Pons (tissue), 1 donor: ENCODE measurements around the gene ANKZF1.

ENCODE experiments used
- DNase-seq: peaks from one replicate; pipeline ENCODE4 v3.0.0-alpha.2; 2016; ENCODE audit warnings: low spot score

The ANKZF1 gene

DNA sequence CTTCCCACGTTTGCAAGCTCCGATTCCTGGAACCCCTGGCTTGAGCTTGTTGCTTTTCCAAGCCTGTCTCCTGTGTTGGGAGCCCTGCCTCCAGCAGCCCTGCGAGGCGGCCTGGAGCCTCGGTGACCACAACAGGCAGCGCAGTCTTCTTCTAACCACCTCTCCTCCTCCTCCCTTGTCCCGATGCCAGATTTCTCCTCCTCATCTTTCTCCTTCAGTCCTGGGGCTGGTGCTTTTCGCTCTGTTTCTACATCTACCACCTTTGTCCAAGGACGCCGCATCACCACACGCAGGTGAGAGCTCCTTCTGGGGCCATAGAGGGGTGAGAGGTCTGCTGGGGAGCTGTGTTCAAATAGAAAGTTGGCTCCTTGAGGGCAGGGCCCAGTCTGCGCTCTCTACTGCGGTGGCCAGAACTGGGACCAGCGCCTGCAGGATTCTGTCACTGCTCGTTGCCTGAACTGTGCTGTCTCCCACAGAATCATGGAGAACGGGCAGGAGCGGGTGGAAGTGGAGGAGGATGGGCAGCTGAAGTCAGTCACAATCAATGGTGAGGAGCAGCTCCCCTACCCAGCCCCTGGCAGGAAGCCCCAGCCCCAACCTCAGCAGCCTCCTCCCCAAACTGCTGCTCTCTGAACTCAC is 53.5 kb downstream of the ANKZF1 start:
- DNase-seq: no peak

DNA sequence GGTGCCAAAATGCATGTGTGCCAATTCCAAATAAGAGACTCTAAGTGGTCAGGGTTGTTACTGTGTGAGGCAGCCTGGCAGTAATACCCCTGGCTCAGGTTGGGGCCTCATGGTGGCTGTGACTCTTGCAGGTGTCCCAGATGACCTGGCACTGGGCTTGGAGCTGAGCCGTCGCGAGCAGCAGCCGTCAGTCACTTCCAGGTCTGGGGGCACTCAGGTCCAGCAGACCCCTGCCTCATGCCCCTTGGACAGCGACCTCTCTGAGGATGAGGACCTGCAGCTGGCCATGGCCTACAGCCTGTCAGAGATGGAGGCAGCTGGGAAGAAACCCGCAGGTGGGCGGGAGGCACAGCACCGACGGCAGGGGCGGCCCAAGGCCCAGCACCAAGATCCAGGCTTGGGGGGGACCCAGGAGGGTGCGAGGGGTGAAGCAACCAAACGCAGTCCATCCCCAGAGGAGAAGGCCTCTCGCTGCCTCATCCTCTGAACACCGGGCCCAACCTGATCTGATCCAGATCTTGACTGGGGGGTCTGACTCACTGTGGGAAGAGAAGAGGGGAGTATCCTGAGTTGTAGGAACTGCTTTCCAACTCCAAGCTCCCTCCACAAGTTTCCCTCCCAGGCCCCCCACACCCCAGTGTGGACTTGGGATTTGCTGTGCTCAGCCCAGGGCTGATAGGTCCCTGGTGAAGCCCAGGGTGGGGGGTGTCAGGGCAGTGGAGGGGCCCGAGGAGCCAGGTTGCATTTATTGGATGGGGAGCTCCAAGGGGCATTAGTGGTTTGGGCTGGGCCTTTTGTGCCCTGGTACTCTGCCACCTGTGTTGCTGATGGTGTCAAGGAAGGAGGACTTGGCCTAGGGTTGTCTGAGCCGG is 55.1 kb downstream of the ANKZF1 start:
- no peak for DNase-seq

DNA sequence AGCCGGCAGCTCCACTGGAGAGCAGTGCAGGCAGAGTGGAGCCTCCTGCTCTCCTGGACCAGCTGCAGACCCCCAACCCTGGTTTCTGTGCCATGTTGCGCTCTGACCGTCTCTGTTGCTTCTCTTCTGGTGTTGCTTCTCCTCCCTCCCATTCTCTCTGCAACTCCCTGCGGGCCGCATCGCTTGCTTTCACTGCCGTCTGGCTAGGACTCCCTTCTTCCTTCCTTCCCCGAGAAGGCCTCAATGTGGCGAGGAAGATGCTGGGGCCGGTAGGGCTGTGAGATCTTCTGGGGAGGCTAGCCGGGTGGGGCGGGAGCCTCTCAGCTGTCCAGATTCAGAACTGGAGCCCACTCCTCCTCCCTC is 55.7 kb downstream of the ANKZF1 start:
- DNase-seq: no peak

DNA sequence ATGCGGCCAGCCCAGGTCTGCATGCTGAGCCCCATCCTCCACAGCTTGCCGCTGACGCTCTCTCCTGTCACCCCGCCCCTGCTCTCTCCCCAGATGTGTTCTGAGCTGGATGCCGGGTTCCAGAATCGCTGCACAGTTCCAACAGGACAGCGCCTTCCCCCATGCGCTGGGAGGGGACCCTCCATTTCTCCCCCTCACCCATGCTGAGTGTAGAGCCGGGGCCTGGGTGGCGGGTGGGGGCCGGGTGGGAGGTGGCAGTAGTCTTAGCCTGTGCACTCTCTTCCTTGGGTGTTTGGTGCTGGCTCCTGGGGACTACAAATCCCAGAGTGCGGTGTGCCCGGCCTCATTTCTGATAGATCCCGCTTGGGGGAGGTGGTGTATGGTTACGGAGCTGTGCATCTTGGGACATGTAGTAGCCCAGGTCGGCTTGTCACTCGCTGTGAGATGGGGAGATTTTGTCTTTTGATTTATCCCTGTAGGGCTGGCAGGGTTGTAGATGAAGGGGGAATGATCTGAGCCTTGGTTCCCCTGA is 56.4 kb downstream of the ANKZF1 start:
- DNase-seq: peak; percentile 50
